H9 (cell line): Measurements from ENCODE around the gene PRUNE2. TPM values are rescaled to one million over a fixed set of nuclear protein-coding genes. Genes with fewer than 3 reads are reported as not detected.

ENCODE experiments used
- DNase-seq: peaks from one replicate; pipeline ENCODE4 v3.0.0-alpha.2; 2017
- H2AFZ ChIP-seq: one replicate; pipeline ENCODE4 v1.6.1; 2013; ENCODE audit warnings: mild to moderate bottlenecking, low read length, control low read depth, moderate library complexity
- H2AK5ac ChIP-seq: 2 replicates; pipeline ENCODE4 v1.6.1; 2013; ENCODE audit warnings: low read length, control low read depth, mixed read lengths; ENCODE audit not compliant: insufficient read length
- H2BK120ac ChIP-seq: one replicate; pipeline ENCODE4 v1.6.1; 2013; ENCODE audit warnings: low read depth, mild to moderate bottlenecking, low read length, control low read depth, inconsistent platforms; ENCODE audit not compliant: poor library complexity, severe bottlenecking
- H2BK12ac ChIP-seq: 2 replicates; pipeline ENCODE4 v1.6.1; 2013; ENCODE audit warnings: low read length, control low read depth, mixed read lengths, low read depth; ENCODE audit not compliant: insufficient read length
- H2BK15ac ChIP-seq: 2 replicates; pipeline ENCODE4 v1.6.1; 2013; ENCODE audit warnings: low read depth, low read length, control low read depth
- H2BK20ac ChIP-seq: one replicate; pipeline ENCODE4 v1.6.1; 2013; ENCODE audit warnings: low read depth, mild to moderate bottlenecking, low read length, control low read depth, inconsistent platforms; ENCODE audit not compliant: poor library complexity, severe bottlenecking
- H2BK5ac ChIP-seq: 2 replicates; pipeline ENCODE4 v1.6.1; 2013; ENCODE audit warnings: low read length, control low read depth, mixed read lengths; ENCODE audit not compliant: insufficient read length
- H3K14ac ChIP-seq: 2 replicates; pipeline ENCODE4 v1.6.1; 2013; ENCODE audit warnings: low read length, control low read depth; ENCODE audit not compliant: insufficient read depth
- H3K18ac ChIP-seq: 2 replicates; pipeline ENCODE4 v1.6.1; 2013; ENCODE audit warnings: low read depth, mild to moderate bottlenecking, mixed read lengths, low read length, control low read depth; ENCODE audit not compliant: insufficient read length
- H3K23ac ChIP-seq: 2 replicates; pipeline ENCODE4 v1.6.1; 2013; ENCODE audit warnings: low read length, control low read depth, mixed read lengths, low read depth; ENCODE audit not compliant: insufficient read length
- H3K23me2 ChIP-seq: 2 replicates; pipeline ENCODE4 v1.6.1; 2013; ENCODE audit warnings: low read depth, mild to moderate bottlenecking, mixed read lengths, low read length, control low read depth; ENCODE audit not compliant: insufficient read length, poor library complexity, severe bottlenecking
- H3K27ac ChIP-seq: 2 replicates; pipeline ENCODE4 v1.5.1; 2013; ENCODE audit warnings: low read length, control low read depth, mixed read lengths, low read depth; ENCODE audit not compliant: insufficient read length
- H3K27me3 ChIP-seq: 2 replicates; pipeline ENCODE4 v1.6.1; 2013; ENCODE audit warnings: low read length, control low read depth, inconsistent platforms; ENCODE audit not compliant: insufficient read depth
- H3K4ac ChIP-seq: 2 replicates; pipeline ENCODE4 v1.6.1; 2013; ENCODE audit warnings: low read depth, mild to moderate bottlenecking, control low read depth, inconsistent platforms, low read length, moderate library complexity
- H3K4me1 ChIP-seq: 2 replicates; pipeline ENCODE4 v1.6.1; 2013; ENCODE audit warnings: low read length, control low read depth, inconsistent platforms; ENCODE audit not compliant: insufficient read depth
- H3K4me2 ChIP-seq: 2 replicates; pipeline ENCODE4 v1.6.1; 2013; ENCODE audit warnings: low read length, control low read depth, mixed read lengths; ENCODE audit not compliant: insufficient read length, insufficient read depth
- H3K56ac ChIP-seq: 2 replicates; pipeline ENCODE4 v1.6.1; 2013; ENCODE audit warnings: low read depth, mild to moderate bottlenecking, mixed read lengths, low read length, control low read depth; ENCODE audit not compliant: insufficient read length
- H3K79me1 ChIP-seq: 2 replicates; pipeline ENCODE4 v1.6.1; 2013; ENCODE audit warnings: low read depth, mild to moderate bottlenecking, moderate library complexity, low read length, control low read depth, inconsistent platforms; ENCODE audit not compliant: insufficient read depth, poor library complexity, severe bottlenecking
- H3K79me2 ChIP-seq: 2 replicates; pipeline ENCODE4 v1.6.1; 2013; ENCODE audit warnings: low read length, control low read depth, inconsistent platforms; ENCODE audit not compliant: insufficient read depth
- H3K9ac ChIP-seq: 2 replicates; pipeline ENCODE4 v1.6.1; 2013; ENCODE audit warnings: low read length, control low read depth, mixed read lengths; ENCODE audit not compliant: insufficient read length; ENCODE audit errors: extremely low read depth
- H3K9me3 ChIP-seq: one replicate; pipeline ENCODE4 v1.6.1; 2013; ENCODE audit warnings: low read depth, low read length, inconsistent platforms; ENCODE audit not compliant: control insufficient read depth
- H3T11ph ChIP-seq: one replicate; pipeline ENCODE4 v1.6.1; 2013; ENCODE audit warnings: mild to moderate bottlenecking, low read length, control low read depth, inconsistent platforms
- H4K20me1 ChIP-seq: one replicate; pipeline ENCODE4 v1.6.1; 2013; ENCODE audit not compliant: control insufficient read depth, insufficient read length, insufficient read depth
- H4K5ac ChIP-seq: 2 replicates; pipeline ENCODE4 v1.6.1; 2013; ENCODE audit warnings: low read depth, mild to moderate bottlenecking, mixed read lengths, low read length, control low read depth; ENCODE audit not compliant: insufficient read length
- H4K8ac ChIP-seq: replicated peaks from 2 replicates; pipeline ENCODE4 v1.6.1; 2013; ENCODE audit warnings: low read length, control low read depth, mixed read lengths, low read depth; ENCODE audit not compliant: insufficient read length
- H4K91ac ChIP-seq: 2 replicates; pipeline ENCODE4 v1.6.1; 2013; ENCODE audit warnings: low read depth, mild to moderate bottlenecking, moderate library complexity, mixed read lengths, low read length, control low read depth; ENCODE audit not compliant: insufficient read length
- H3K27ac Mint-ChIP-seq, 3 experiments: 2 replicates in 2 of 3; 3 replicates in 1 of 3; pipeline ENCODE4 v1.8.0; 2020 to 2021; ENCODE audit warnings: mixed read lengths in 3 of 3, mild to moderate bottlenecking in 1 of 3, moderate library complexity in 1 of 3
- H3K27me3 Mint-ChIP-seq: 2 replicates; pipeline ENCODE4 v1.8.0; 2021; ENCODE audit warnings: low read depth, mild to moderate bottlenecking, moderate library complexity, mixed read lengths
- H3K36me3 Mint-ChIP-seq, 3 experiments: 2 replicates in 2 of 3; 3 replicates in 1 of 3; pipeline ENCODE4 v1.8.0; 2020 to 2021; ENCODE audit warnings: low read depth in 3 of 3, mixed read lengths in 3 of 3; ENCODE audit not compliant: insufficient read depth in 1 of 3
- H3K4me1 Mint-ChIP-seq, 2 experiments: 2 replicates each; pipeline ENCODE4 v1.8.0; 2020; ENCODE audit warnings: mixed read lengths in 2 of 2
- H3K4me3 Mint-ChIP-seq, 2 experiments: 2 replicates in 1 of 2; 3 replicates in 1 of 2; pipeline ENCODE4 v1.8.0; 2020 to 2021; ENCODE audit warnings: mild to moderate bottlenecking in 2 of 2, mixed read lengths in 2 of 2, moderate library complexity in 1 of 2
- H3K9me3 Mint-ChIP-seq, 2 experiments: 2 replicates in 1 of 2; 3 replicates in 1 of 2; pipeline ENCODE4 v1.8.0; 2020; ENCODE audit warnings: mild to moderate bottlenecking in 2 of 2, mixed read lengths in 2 of 2, moderate library complexity in 1 of 2
- CTCF ChIP-seq: fragments of 200-600 bp; sonication (generic); conservative IDR thresholded peaks from 3 replicates; pipeline ENCODE4 v1.8.0; 2021; ENCODE audit warnings: antibody characterized with exemption, mild to moderate bottlenecking
- WGBS: extraction: QIAGEN DNeasy Blood & Tissue Kit; methylation state at CpG from one replicate; pipeline ENCODE4 v1.1.7; 2013; ENCODE audit warnings: missing lambda C conversion rate, low lambda C conversion rate, mixed read lengths; ENCODE audit not compliant: insufficient read length; ENCODE audit errors: extremely low coverage; 5-methylcytosine and 5-hydroxymethylcytosine counted together
- total RNA-seq: library from RNA; stranded (reverse); gene quantifications from 2 replicates; pipeline ENCODE4 v1.2.1, GENCODE V29; 2021

PRUNE2 gene
- total RNA-seq, 1 experiment from 2014 or later: 12.1 TPM

GRCh38 chr9:76796296-76796695 is 109.6 kb downstream of the PRUNE2 start:
- H2BK120ac ChIP-seq: no peak overlapping the region
- H3K56ac ChIP-seq: no peak overlapping the region
- H3K27ac Mint-ChIP-seq: no peak overlapping the region
- no peak overlapping the region for H3K4me3 Mint-ChIP-seq
- H3K79me1 ChIP-seq: no peaks in the 10 kb centered on the region
- no peak for DNase-seq
- H3K27me3 Mint-ChIP-seq: no peaks in the 10 kb centered on the region
- H4K91ac ChIP-seq: no peak overlapping the region
- H3K9me3 Mint-ChIP-seq: no peaks in the 10 kb centered on the region
- no peaks in the 10 kb centered on the region for H3K27me3 ChIP-seq
- H3K79me2 ChIP-seq: no peaks in the 10 kb centered on the region
- no peaks in the 10 kb centered on the region; the same call in 1 of the 2 replicates for H3K4me1 ChIP-seq
- H4K20me1 ChIP-seq: no peaks in the 10 kb centered on the region
- H3K18ac ChIP-seq: no peak overlapping the region
- H4K5ac ChIP-seq: no peak overlapping the region
- H2BK5ac ChIP-seq: no peak overlapping the region
- H3K27ac ChIP-seq: no peak overlapping the region
- H3K23me2 ChIP-seq: no peaks in the 10 kb centered on the region
- H2BK15ac ChIP-seq: no peak overlapping the region
- H3K23ac ChIP-seq: no peak overlapping the region
- H2BK12ac ChIP-seq: no peak overlapping the region
- 0 out of 4 replicates have a peak, but pooled peaks cover 0 to 2% of the 10 kb centered on the region in 2 experiments for H3K4me1 Mint-ChIP-seq
- no peak overlapping the region for H2AK5ac ChIP-seq
- no peaks in the 10 kb centered on the region for H3K9me3 ChIP-seq
- TF ChIP-seq CTCF: no peak
- H3K4ac ChIP-seq: no peak overlapping the region
- H2BK20ac ChIP-seq: no peak overlapping the region
- H3K36me3 Mint-ChIP-seq: no peaks in the 10 kb centered on the region
- no peak overlapping the region for H3K14ac ChIP-seq
- no CpG with 5 or more reads among the region's 5 CpGs for WGBS
- no peak overlapping the region for H3K9ac ChIP-seq
- no peak overlapping the region for H3T11ph ChIP-seq
- no peak overlapping the region for H3K4me2 ChIP-seq
- no peak overlapping the region for H4K8ac ChIP-seq
- no peak overlapping the region for H2AFZ ChIP-seq
